Measurements from ENCODE around the gene MAST3.

The MAST3 gene

GRCh38 chr19:18198374-18198773, 100.8 kb downstream of the MAST3 start:
- DNase-seq (ENCODE audit: insufficient read length, low spot score) (no peak), FAIRE-seq (no peak)
- TF ChIP-seq TAF1 (IDR thresholded peaks at IDR 0.05; ENCODE audit: low read depth, low read length) (no peak), SPI1 (IDR thresholded peaks at IDR 0.05; ENCODE audit: low read depth, low read length) (no peak), POLR2AphosphoS5 (IDR thresholded peaks at IDR 0.05; ENCODE audit: low read depth, low read length) (no peak), POU2F2 (IDR thresholded peaks at IDR 0.05; ENCODE audit: low read depth, low read length) (no peak), PAX5 (IDR thresholded peaks at IDR 0.05; ENCODE audit: insufficient read depth, low read length, severe bottlenecking) (no peak), POLR2A (IDR thresholded peaks at IDR 0.05; ENCODE audit: low read depth, low read length) (no peak)

Measured in GM12891 (cell line).